Right atrium auricular region (tissue), 2 donors: Measurements from ENCODE around the gene ARHGAP6. TPM values are rescaled to one million over a fixed set of nuclear protein-coding genes. Genes with fewer than 3 reads are reported as not detected.

Source experiments
- DNase-seq: peaks from one replicate; pipeline ENCODE4 v3.0.0-alpha.2; 2019; ENCODE audit warnings: low spot score
- H3K27ac ChIP-seq, 2 donors: fragments of 200-600 bp; sonication (generic); 1 replicate in 1 of 2; 2 replicates in 1 of 2; pipeline ENCODE4 v1.5.1; 2016 to 2019
- H3K27me3 ChIP-seq, 2 donors: fragments of 200-600 bp; sonication (generic); one replicate each; pipeline versions ENCODE4 v1.5.1 to v1.6.0; 2017 to 2019
- H3K36me3 ChIP-seq: fragments of 200-600 bp; sonication (generic); one replicate; pipeline ENCODE4 v1.5.1; 2016
- H3K4me1 ChIP-seq, 2 donors: fragments of 200-600 bp; sonication (generic); one replicate each; pipeline versions ENCODE4 v1.5.1 to v1.6.0; 2017 to 2019
- H3K4me3 ChIP-seq, 2 donors: fragments of 200-600 bp; sonication (generic); 1 replicate in 1 of 2; 2 replicates in 1 of 2; pipeline ENCODE4 v1.5.1; 2017 to 2019; ENCODE audit warnings: mild to moderate bottlenecking in 1 of 2, moderate library complexity in 1 of 2
- H3K9me3 ChIP-seq, 2 donors: fragments of 200-600 bp; sonication (generic); one replicate each; pipeline ENCODE4 v1.5.1; 2019
- total RNA-seq, 2 donors: library from RNA; depleted of rRNA; stranded (reverse); fragments of >200 nt; gene quantifications; one replicate each; pipeline ENCODE4 v1.1.0, GENCODE V29; 2016
- TF ChIP-seq, protein P1 (sequence below), 2 donors: fragments of 200-600 bp; sonication (generic); IDR thresholded peaks; one replicate each; pipeline ENCODE4 v1.5.1; 2019; ENCODE audit warnings: antibody characterized with exemption in 2 of 2

Gene ARHGAP6
- total RNA-seq, 2 donors from 2014 or later, result 5.1 to 9.4 TPM

DNA sequence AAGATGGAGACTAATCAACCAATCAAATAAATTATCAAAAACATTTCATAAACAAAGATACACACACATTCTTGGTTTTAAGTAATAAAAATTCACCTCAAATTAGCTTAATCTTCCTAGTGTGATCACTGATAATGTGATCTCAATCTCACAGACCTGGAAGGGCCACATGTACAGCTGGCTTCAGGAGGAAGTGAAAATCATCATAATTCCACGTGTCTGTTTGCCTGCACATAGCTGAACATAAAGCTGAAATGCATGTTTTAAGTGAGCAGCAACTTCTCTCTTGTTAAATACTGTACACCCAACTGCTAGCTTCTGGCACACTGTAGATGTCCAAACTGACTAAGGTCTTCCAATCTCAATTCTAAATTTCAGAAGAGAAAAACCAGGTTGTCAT lies 53.8 kb downstream of the ARHGAP6 start:
- no peak overlapping the region for H3K27ac ChIP-seq
- TF ChIP-seq, protein P1, sequence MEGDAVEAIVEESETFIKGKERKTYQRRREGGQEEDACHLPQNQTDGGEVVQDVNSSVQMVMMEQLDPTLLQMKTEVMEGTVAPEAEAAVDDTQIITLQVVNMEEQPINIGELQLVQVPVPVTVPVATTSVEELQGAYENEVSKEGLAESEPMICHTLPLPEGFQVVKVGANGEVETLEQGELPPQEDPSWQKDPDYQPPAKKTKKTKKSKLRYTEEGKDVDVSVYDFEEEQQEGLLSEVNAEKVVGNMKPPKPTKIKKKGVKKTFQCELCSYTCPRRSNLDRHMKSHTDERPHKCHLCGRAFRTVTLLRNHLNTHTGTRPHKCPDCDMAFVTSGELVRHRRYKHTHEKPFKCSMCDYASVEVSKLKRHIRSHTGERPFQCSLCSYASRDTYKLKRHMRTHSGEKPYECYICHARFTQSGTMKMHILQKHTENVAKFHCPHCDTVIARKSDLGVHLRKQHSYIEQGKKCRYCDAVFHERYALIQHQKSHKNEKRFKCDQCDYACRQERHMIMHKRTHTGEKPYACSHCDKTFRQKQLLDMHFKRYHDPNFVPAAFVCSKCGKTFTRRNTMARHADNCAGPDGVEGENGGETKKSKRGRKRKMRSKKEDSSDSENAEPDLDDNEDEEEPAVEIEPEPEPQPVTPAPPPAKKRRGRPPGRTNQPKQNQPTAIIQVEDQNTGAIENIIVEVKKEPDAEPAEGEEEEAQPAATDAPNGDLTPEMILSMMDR (IDR thresholded peaks at IDR 0.05), result no peak
- H3K4me1 ChIP-seq, result no peaks in the 10 kb centered on the region
- H3K9me3 ChIP-seq, result no peaks in the 10 kb centered on the region
- no peak overlapping the region for H3K4me3 ChIP-seq
- no peaks in the 10 kb centered on the region for H3K36me3 ChIP-seq
- DNase-seq, result no peak
- H3K27me3 ChIP-seq, result no peaks in the 10 kb centered on the region

DNA sequence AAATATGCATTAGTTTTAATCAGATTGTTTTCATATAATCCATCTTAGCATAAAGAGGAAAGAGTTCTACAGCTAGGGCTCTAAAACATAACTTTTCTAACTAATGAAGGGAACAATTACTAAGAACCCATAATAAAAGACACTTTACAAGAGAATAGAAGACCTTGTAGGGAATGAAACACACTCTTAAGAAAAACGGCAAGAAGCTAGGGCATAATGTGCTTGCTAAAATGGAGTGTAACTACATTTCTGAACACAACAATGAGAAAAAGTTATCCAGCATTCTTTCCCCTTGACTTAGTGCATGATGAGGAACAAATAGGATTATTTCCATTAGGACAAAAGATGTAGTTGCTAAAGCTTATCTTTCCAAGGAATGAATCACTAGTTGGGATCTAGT lies 54.6 kb downstream of the ARHGAP6 start:
- Histone ChIP-seq H3K27me3 (no peaks in the 10 kb centered on the region), H3K27ac (no peak overlapping the region), H3K9me3 (no peaks in the 10 kb centered on the region), H3K4me1 (no peaks in the 10 kb centered on the region), H3K36me3 (no peaks in the 10 kb centered on the region), H3K4me3 (no peak overlapping the region)
- TF ChIP-seq, protein P1 (IDR thresholded peaks at IDR 0.05), result no peak
- DNase-seq, result no peak

DNA sequence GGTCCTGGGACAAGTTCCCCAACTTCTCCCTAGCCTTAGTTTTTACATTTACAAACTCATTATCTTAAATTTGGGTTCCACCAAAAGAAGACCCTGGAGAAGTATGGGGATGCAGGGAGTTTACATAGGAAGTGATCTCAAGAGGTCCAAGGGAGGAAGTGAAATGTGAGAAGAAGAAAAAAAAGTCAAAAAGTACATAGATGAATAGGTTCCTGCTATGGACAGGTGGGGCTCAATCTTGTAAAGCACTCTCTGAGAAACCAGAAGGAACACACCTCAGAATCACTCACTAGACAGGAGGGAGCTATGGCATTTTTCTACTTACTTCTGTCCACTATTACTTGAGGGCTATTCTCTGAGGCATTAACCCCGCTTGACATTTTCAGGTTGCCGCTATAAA lies 56.6 kb downstream of the ARHGAP6 start:
- Histone ChIP-seq H3K4me1 (no peaks in the 10 kb centered on the region), H3K36me3 (no peaks in the 10 kb centered on the region), H3K27me3 (no peaks in the 10 kb centered on the region), H3K9me3 (no peaks in the 10 kb centered on the region), H3K4me3 (no peak overlapping the region), H3K27ac (no peak overlapping the region)
- no peak for DNase-seq
- TF ChIP-seq, protein P1 (IDR thresholded peaks at IDR 0.05), result no peak

DNA sequence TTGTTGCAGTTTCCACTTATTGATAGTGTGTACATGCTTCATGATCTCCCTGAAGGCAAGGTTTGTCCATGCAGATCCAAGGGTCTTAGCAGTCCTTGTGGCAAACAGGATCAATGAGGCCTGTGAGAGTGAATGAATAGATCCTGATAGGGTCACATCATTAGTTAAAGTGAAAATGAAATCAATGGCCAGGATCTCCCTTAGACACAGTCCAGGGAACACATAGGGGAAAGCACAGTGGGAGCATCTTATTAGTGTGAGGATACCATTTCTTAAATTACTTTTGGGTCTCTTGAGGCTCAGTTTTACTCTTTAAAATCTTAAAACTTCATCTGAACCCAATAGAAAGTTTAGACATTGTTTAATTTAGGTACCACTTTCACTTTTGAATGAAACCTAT lies 59.3 kb downstream of the ARHGAP6 start:
- TF ChIP-seq, protein P1 (IDR thresholded peaks at IDR 0.05), result no peak
- H3K27ac ChIP-seq, result no peak overlapping the region
- no peak overlapping the region for H3K4me3 ChIP-seq
- no peaks in the 10 kb centered on the region for H3K36me3 ChIP-seq
- no peaks in the 10 kb centered on the region for H3K27me3 ChIP-seq
- no peaks in the 10 kb centered on the region for H3K9me3 ChIP-seq
- no peak for DNase-seq
- no peaks in the 10 kb centered on the region for H3K4me1 ChIP-seq

DNA sequence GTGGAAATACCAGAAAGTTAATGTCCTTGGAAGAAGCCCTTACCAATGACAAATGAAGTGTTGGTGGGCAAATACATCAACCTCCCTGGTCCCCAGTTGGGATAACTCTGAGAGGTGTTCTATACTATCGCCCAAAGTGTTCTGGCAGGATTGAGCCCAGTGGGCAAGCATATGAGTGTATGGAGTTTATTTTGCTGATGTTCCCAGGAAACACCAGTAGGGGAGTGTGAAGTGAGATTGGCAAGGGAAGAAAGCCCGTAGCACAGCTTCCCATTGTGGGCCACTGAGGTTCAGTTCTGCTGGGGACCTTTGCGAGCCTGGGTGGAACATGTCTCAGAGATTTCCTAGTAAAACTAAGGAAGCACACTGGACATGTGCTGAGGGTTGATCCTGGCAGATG lies 65.1 kb downstream of the ARHGAP6 start:
- Histone ChIP-seq H3K4me3 (no peak overlapping the region), H3K36me3 (no peaks in the 10 kb centered on the region), H3K27me3 (no peaks in the 10 kb centered on the region), H3K4me1 (no peaks in the 10 kb centered on the region), H3K27ac (no peak overlapping the region), H3K9me3 (no peaks in the 10 kb centered on the region)
- DNase-seq, result no peak
- TF ChIP-seq, protein P1 (IDR thresholded peaks at IDR 0.05), result no peak

DNA sequence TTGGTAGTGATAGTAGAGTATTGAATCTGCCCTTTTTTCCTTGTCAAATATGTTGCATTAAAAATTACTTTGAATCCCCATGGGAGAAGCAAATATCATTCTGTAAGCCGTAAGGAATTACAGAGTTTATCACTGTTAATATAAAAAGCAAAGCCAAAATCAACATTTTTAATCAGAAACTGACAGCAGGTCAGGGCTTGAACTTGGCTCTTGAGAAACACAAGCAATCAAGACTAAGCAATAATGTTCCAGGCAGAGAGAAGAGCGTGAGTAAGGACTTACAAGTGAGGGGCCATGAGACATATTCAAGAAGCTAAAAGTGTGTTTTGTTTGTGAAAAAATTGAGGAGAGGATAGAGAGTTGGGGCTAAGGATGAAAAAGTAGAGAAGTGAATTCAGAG lies 68.2 kb downstream of the ARHGAP6 start:
- Histone ChIP-seq H3K4me1 (no peaks in the 10 kb centered on the region), H3K36me3 (no peaks in the 10 kb centered on the region), H3K27me3 (no peaks in the 10 kb centered on the region), H3K27ac (no peak overlapping the region), H3K4me3 (no peak overlapping the region), H3K9me3 (no peaks in the 10 kb centered on the region)
- DNase-seq, result no peak
- TF ChIP-seq, protein P1 (IDR thresholded peaks at IDR 0.05), result no peak
